MM.1S (cell line): ENCODE results near the gene DNLZ.

Source experiments
- CTCF ChIP-seq: fragments of 300-600 bp; sonication (generic); IDR thresholded peaks from 2 replicates; pipeline ENCODE4 v1.5.1; 2016; ENCODE audit warnings: antibody characterized with exemption, low read length, mixed read lengths
- EZH2 ChIP-seq: fragments of 300-600 bp; sonication (generic); optimal IDR thresholded peaks from 2 replicates; pipeline ENCODE3; 2017; ENCODE audit warnings: low read depth, mild to moderate bottlenecking, antibody characterized with exemption, low read length, mixed read lengths
- EZH2phosphoT487 ChIP-seq: fragments of 300-600 bp; sonication (generic); IDR thresholded peaks from 2 replicates; pipeline ENCODE4 v1.6.1; 2018; ENCODE audit warnings: antibody characterized with exemption, low read length

DNA sequence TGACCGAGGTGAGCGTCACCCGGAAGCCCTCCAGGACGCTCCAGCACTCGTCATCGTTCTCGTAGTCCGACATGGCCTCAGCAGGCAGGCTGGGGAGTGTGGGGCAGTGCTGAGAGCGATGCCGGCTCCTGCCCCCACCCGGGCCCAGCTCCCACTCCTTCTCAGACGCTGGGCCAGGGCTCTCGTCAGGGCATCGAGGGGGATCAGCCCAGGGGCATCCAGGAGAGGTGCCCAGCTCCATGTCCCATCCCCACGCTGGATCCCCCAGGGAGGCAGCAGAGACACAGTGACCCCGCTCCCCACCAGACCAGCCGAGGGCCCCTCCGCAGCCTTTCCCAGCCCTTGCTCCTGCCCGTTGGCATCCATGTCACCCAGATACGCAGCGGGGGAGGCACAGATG, 8.5 kb upstream of the DNLZ start:
- TF ChIP-seq CTCF = no peak
- TF ChIP-seq EZH2phosphoT487 = no peak
- no peak for TF ChIP-seq EZH2
